Stimulated activated CD4-positive, alpha-beta T cell treated with anti-CD3 and anti-CD28 coated beads, Interleukin-1b, Interleukin-23, amount 100 ng/mL, for 48 hours (primary cell): ENCODE data around the gene PER2.

ENCODE experiments used
- DNase-seq: peaks from one replicate; pipeline ENCODE4 v3.0.0-alpha.2; 2020

The PER2 gene

GRCh38 chr2:238241970-238242369 lies 46.4 kb downstream of the PER2 start:
- DNase-seq: no peak

GRCh38 chr2:238240757-238241711 lies 47.4 kb downstream of the PER2 start:
- no peak for DNase-seq

GRCh38 chr2:238239863-238240756 lies 48.3 kb downstream of the PER2 start, which contains the start of gene HES6:
Gene HES6, minus strand, starts transcription at chr2:238240038. Its CDS starts 133 bp downstream, at chr2:238239905.
- DNase-seq: peak; percentile 74

GRCh38 chr2:238239543-238239862 lies 48.9 kb downstream of the PER2 start:
- DNase-seq: peak; percentile 28

- peak; percentile 33 for DNase-seq
Measured at GRCh38 chr2:238238766-238239542, 49.5 kb downstream of the PER2 start.

GRCh38 chr2:238238311-238238765 lies 50.1 kb downstream of the PER2 start:
- DNase-seq: no peak

- no peak for DNase-seq
Measured at GRCh38 chr2:238237431-238238135, 50.8 kb downstream of the PER2 start.

GRCh38 chr2:238236571-238236970 lies 51.8 kb downstream of the PER2 start:
- DNase-seq: no peak

- no peak for DNase-seq
Measured at GRCh38 chr2:238235856-238236255, 52.6 kb downstream of the PER2 start.

- DNase-seq: no peak
Measured at GRCh38 chr2:238235331-238235732, 53.1 kb downstream of the PER2 start.

GRCh38 chr2:238233625-238234024 lies 54.8 kb downstream of the PER2 start:
- DNase-seq: no peak

- DNase-seq: no peak
Measured at GRCh38 chr2:238231809-238232208, 56.6 kb downstream of the PER2 start.

- peak; percentile 71 for DNase-seq
Measured at GRCh38 chr2:238231251-238231793, 57.1 kb downstream of the PER2 start.

- no peak for DNase-seq
Measured at GRCh38 chr2:238230699-238231098, 57.7 kb downstream of the PER2 start.

GRCh38 chr2:238228700-238229099 lies 59.7 kb downstream of the PER2 start:
- no peak for DNase-seq

GRCh38 chr2:238227587-238228032 lies 60.8 kb downstream of the PER2 start:
- no peak for DNase-seq

GRCh38 chr2:238226698-238227586 lies 61.5 kb downstream of the PER2 start:
- DNase-seq: no peak

GRCh38 chr2:238225911-238226697 lies 62.3 kb downstream of the PER2 start:
- DNase-seq: no peak

GRCh38 chr2:238225121-238225520 lies 63.3 kb downstream of the PER2 start:
- DNase-seq: no peak
